Articular chondrocyte of knee joint (primary cell): ENCODE results near the gene SPPL3. TPM values are rescaled to one million over a fixed set of nuclear protein-coding genes. Genes with fewer than 3 reads are reported as not detected.

ENCODE experiments used
- total RNA-seq: library from RNA; depleted of rRNA; stranded (reverse); fragments of >200 nt; gene quantifications from 2 replicates; pipeline ENCODE4 v1.2.3, GENCODE V29; 2012

Gene SPPL3, protein sequence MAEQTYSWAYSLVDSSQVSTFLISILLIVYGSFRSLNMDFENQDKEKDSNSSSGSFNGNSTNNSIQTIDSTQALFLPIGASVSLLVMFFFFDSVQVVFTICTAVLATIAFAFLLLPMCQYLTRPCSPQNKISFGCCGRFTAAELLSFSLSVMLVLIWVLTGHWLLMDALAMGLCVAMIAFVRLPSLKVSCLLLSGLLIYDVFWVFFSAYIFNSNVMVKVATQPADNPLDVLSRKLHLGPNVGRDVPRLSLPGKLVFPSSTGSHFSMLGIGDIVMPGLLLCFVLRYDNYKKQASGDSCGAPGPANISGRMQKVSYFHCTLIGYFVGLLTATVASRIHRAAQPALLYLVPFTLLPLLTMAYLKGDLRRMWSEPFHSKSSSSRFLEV
- total RNA-seq = 11.6 and 13.7 TPM in 2 replicates

DNA sequence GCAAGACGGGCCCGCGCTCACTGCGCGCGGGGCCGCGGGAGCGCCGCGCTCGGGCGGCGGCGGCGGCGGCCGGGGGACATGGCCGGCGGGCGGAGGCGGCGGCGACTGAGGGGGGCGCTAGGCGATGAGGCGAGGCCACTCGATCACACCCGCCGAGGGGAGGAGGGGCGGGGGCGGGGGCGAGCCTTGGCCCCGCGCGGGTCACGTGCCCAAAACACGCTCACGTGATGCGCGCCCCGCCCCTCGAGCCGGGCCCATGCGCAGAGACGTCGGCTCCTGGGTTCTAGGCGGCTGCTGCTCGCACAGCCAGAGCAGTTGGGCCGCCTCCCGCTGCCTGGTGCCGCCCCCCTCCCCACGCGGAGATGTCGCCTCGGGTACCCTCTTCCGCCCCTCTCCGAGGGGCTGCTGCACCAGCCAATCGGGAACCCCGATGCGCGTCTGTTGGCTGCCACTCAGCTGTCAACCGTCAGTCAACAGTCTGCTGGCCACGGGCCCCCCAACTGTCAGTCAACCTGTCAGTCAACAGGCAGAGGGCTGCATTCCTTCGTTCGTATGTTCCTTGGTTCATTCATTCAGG, at the start of gene SPPL3:
SPPL3 (minus strand) TSS at position 162 of the 577 bp plus-strand sequence. CDS start 491 bp downstream, outside the sequence.

GRCh38 chr12:120725659-120726509, 178.3 kb downstream of the SPPL3 start, which contains the start of gene ACADS:
Gene ACADS, plus strand, starts transcription at chr12:120725826. Its CDS starts 60 bp downstream, at chr12:120725886.

Other genes starting within 250 kb of the SPPL3 start
- 109 and 113 TPM in 2 replicates for gene MLEC, start 217.2 kb downstream of the SPPL3 start, total RNA-seq
- gene UNC119B, start 193.9 kb downstream of the SPPL3 start, total RNA-seq = 23.1 and 27.3 TPM in 2 replicates
- 12.8 and 14.4 TPM in 2 replicates for gene ACADS, start 178.5 kb downstream of the SPPL3 start, total RNA-seq
- gene HNF1A, start 74.2 kb upstream of the SPPL3 start, total RNA-seq = not detected in 2 replicates
- gene C12orf43, start 112.1 kb upstream of the SPPL3 start, total RNA-seq = 12.4 and 15.2 TPM in 2 replicates
- 0.52 and 1.5 TPM in 2 replicates for gene OASL, start 134.9 kb upstream of the SPPL3 start, total RNA-seq
- 2.5 and 5.7 TPM in 2 replicates for gene P2RX7, start 228.5 kb upstream of the SPPL3 start, total RNA-seq